ENCODE results near the gene LRRC61.

LRRC61 gene

GRCh38 chr7:150329331-150330120 is 6.4 kb downstream of the LRRC61 start:
- in situ Hi-C loops (cut with HindIII; ENCODE audit: low sequenced_read_pairs) = no loop called here

- in situ Hi-C loops (cut with HindIII; ENCODE audit: low sequenced_read_pairs) = no loop called here
Observed at GRCh38 chr7:150330211-150330885, 7.2 kb downstream of the LRRC61 start.

GRCh38 chr7:150332852-150333635 is 9.9 kb downstream of the LRRC61 start:
- in situ Hi-C loops (cut with HindIII; ENCODE audit: low sequenced_read_pairs) = no loop called here

DNA sequence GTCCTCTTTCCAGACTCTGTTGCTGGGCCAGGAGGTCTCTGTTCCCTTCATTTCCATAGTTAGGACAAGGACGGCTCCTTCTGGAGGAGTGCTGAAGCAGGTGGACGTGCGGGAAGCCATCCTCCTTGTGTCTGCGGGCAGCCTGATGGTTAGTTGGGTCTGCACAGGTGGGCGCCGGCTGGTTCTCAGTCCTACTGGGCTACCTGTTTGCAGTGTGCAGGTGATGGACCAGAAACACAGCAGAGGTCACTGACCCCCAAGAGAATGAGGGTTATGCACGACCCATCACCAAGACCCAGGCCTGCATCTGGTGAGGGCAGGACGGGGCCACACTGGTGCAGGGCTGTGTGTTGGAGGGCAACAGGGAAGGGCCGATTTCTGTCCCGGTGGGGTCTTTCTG is 10.5 kb downstream of the LRRC61 start:
- in situ Hi-C loops (cut with HindIII; ENCODE audit: low sequenced_read_pairs) = no loop called here

DNA sequence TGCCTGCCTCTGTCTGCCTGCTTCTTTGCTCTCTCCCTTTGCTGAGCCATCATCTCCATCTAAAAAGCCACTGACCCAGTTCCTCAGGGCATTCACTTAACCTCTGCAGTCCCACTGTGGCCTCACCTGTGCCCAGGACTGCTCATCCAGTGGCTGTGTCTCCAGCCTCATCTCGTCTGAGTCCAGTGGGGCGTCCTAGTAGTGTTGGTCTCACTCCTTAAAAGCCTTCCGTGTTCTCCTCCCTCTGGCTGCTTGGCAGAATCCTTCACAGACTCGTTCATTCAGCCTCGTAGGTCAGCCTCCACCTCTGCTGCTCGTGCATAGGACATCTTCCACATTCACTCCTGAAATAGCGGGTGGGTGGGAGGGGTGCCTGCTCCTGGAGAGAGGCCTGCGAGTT is 11.0 kb downstream of the LRRC61 start:
- in situ Hi-C loops (cut with HindIII; ENCODE audit: low sequenced_read_pairs) = no loop called here

- in situ Hi-C loops (cut with HindIII; ENCODE audit: low sequenced_read_pairs) = no loop called here
Observed at GRCh38 chr7:150335108-150335773, 12.1 kb downstream of the LRRC61 start.

DNA sequence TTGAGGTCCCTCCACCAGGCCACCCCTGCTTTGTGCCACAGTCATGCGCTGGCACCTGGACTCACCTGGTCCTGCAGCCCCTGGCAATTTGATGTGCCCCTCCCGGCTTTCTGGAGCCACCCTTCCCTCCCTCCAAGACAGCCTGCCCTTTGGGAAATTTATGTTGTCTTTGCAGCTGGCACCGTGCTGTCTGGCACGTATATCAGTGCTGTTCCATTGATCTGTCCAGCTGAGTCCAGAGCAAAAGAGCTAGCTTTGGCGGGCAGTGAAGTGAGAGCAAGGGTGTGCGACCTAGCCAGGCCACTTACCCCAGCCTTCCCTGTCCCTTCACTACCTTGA is 12.6 kb downstream of the LRRC61 start:
- in situ Hi-C loops (cut with HindIII; ENCODE audit: low sequenced_read_pairs) = no loop called here

DNA sequence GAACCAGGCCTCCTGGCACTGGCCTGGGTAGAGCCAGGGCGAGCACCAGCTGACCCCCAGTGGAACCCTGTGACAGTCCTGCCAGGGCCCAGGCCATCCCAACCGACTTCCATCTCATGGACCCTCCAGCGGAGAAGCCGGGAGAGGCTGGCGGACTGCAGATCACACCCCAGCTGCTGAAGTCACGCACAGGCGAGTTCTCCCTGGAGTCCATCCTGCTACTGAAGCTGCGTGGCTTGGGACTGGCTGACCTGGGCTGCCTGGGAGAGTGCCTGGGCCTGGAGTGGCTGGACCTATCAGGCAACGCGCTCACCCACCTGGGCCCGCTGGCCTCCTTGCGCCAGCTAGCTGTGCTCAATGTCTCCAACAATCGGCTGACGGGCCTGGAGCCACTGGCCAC is 13.6 kb downstream of the LRRC61 start:
- in situ Hi-C loops (cut with HindIII; ENCODE audit: low sequenced_read_pairs) = no loop called here

GRCh38 chr7:150337179-150337578 is 14.0 kb downstream of the LRRC61 start:
- in situ Hi-C loops (cut with HindIII; ENCODE audit: low sequenced_read_pairs) = no loop called here

GRCh38 chr7:150337659-150338081 is 14.5 kb downstream of the LRRC61 start:
- in situ Hi-C loops (cut with HindIII; ENCODE audit: low sequenced_read_pairs) = no loop called here

GRCh38 chr7:150338166-150338829 is 15.1 kb downstream of the LRRC61 start:
- in situ Hi-C loops (cut with HindIII; ENCODE audit: low sequenced_read_pairs) = no loop called here

DNA sequence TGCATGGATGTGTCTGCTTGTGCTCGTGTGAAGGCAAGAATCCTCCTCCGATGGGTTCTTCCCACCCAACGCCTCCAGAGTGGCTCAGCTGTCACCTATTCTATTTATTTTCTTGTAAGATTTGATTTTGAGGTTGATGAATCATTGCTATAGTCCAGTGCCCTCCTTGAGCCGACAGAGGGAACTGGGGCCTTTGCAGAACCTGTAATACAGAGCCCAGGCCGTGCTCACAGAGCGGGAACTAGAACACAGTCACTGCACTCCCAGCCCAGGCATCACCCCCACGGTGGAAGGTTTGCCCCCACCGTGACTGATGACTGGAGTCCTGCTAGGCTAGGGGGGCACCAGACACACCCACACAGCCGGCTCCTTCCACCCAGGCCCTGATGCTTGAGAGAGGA is 16.3 kb downstream of the LRRC61 start:
- in situ Hi-C loops (cut with HindIII; ENCODE audit: low sequenced_read_pairs) = no loop called here

- in situ Hi-C loops (cut with HindIII; ENCODE audit: low sequenced_read_pairs) = no loop called here
Observed at GRCh38 chr7:150340024-150340749, 17.0 kb downstream of the LRRC61 start.

GRCh38 chr7:150340875-150341262 is 17.7 kb downstream of the LRRC61 start:
- in situ Hi-C loops (cut with HindIII; ENCODE audit: low sequenced_read_pairs) = no loop called here

- in situ Hi-C loops (cut with HindIII; ENCODE audit: low sequenced_read_pairs) = no loop called here
Observed at GRCh38 chr7:150341263-150342120, 18.3 kb downstream of the LRRC61 start, which contains the start of gene RARRES2. Gene RARRES2, minus strand, starts transcription at chr7:150341629. Its CDS starts 1,020 bp downstream, at chr7:150340609.

GRCh38 chr7:150342121-150342408 is 18.9 kb downstream of the LRRC61 start:
- in situ Hi-C loops (cut with HindIII; ENCODE audit: low sequenced_read_pairs) = no loop called here

- in situ Hi-C loops (cut with HindIII; ENCODE audit: low sequenced_read_pairs) = no loop called here
Observed at GRCh38 chr7:150343225-150343624, 20.1 kb downstream of the LRRC61 start.

GRCh38 chr7:150344299-150344698 is 21.1 kb downstream of the LRRC61 start:
- in situ Hi-C loops (cut with HindIII; ENCODE audit: low sequenced_read_pairs) = no loop called here

DNA sequence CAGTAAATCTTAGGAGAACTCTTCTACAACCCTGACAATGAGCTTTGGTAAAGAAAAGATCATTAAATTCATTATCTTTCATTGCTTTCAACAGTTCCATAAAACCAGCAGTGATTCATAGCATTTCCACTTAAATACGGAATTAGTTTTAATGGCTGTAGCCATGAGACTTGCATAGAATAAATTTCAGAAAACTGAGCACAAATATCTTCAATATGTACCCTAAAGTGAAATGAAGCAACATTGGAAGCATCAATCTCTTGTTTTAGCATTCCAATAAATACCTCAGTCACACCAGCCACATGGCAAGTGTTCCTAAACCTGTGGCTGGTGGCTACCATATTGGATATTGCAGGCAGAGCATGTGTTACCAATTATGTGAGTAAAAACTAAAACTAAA is 21.9 kb downstream of the LRRC61 start:
- in situ Hi-C loops (cut with HindIII; ENCODE audit: low sequenced_read_pairs) = no loop called here
